NCI-H774 (cell line): ENCODE results near the gene PDE12.

Source experiments
- DNase-seq: peaks from one replicate; lab custom pipeline; 2025; lab: John Stamatoyannopoulos, UW

Gene PDE12

GRCh38 chr3:57555738-57556458 lies at the start of gene PDE12:
Gene PDE12 (plus strand): TSS chr3:57556274. CDS start chr3:57556380, 106 bp downstream.
- DNase-seq = peak; percentile 67

GRCh38 chr3:57512166-57512565 lies 43.9 kb upstream of the PDE12 start:
- no peak for DNase-seq

GRCh38 chr3:57518276-57518915 lies 37.7 kb upstream of the PDE12 start:
- no peak for DNase-seq

GRCh38 chr3:57530071-57530608 lies 25.9 kb upstream of the PDE12 start:
- no peak for DNase-seq

- no peak for DNase-seq
Observed at GRCh38 chr3:57538465-57538864, 17.6 kb upstream of the PDE12 start.

- DNase-seq = peak; percentile 61
Observed at GRCh38 chr3:57544181-57545125, 11.6 kb upstream of the PDE12 start, which contains the start of gene DNAH12. Gene DNAH12 (minus strand): TSS chr3:57544344. CDS start chr3:57542870, 1,474 bp downstream.

- DNase-seq = no peak
Observed at GRCh38 chr3:57545636-57546268, 10.3 kb upstream of the PDE12 start.

GRCh38 chr3:57546616-57547015 lies 9.5 kb upstream of the PDE12 start:
- no peak for DNase-seq

GRCh38 chr3:57555306-57555705 lies 768 bp upstream of the PDE12 start:
- no peak for DNase-seq

- no peak for DNase-seq
Observed at GRCh38 chr3:57556459-57557084, 498 bp downstream of the PDE12 start.

- DNase-seq = no peak
Observed at GRCh38 chr3:57557085-57557537, 1.0 kb downstream of the PDE12 start.

- DNase-seq = no peak
Observed at GRCh38 chr3:57559526-57559925, 3.5 kb downstream of the PDE12 start.

- DNase-seq = no peak
Observed at GRCh38 chr3:57569859-57570450, 13.9 kb downstream of the PDE12 start.

GRCh38 chr3:57570878-57571277 lies 14.8 kb downstream of the PDE12 start:
- no peak for DNase-seq

- DNase-seq = no peak
Observed at GRCh38 chr3:57572096-57572495, 16.0 kb downstream of the PDE12 start.

- no peak for DNase-seq
Observed at GRCh38 chr3:57575966-57576626, 20.0 kb downstream of the PDE12 start.

GRCh38 chr3:57577801-57578200 lies 21.7 kb downstream of the PDE12 start:
- DNase-seq = no peak

GRCh38 chr3:57582474-57583168 lies 26.5 kb downstream of the PDE12 start:
- no peak for DNase-seq

GRCh38 chr3:57583544-57583943 lies 27.5 kb downstream of the PDE12 start:
- no peak for DNase-seq

- no peak for DNase-seq
Observed at GRCh38 chr3:57586778-57587177, 30.7 kb downstream of the PDE12 start.
